Stimulated activated CD8-positive, alpha-beta memory T cell treated with anti-CD3 and anti-CD28 coated beads, Interleukin-4, amount 100 ng/mL, for 48 hours (primary cell): ENCODE measurements around the gene GRM1.
"Not testable (repeated sequence)": the region's sequence is repeated elsewhere in the genome, so short reads cannot be mapped to it uniquely, and the experiment has no call there.

Source experiments
- DNase-seq: peaks from one replicate; pipeline ENCODE4 v3.0.0-alpha.2; 2020

The GRM1 gene

DNA sequence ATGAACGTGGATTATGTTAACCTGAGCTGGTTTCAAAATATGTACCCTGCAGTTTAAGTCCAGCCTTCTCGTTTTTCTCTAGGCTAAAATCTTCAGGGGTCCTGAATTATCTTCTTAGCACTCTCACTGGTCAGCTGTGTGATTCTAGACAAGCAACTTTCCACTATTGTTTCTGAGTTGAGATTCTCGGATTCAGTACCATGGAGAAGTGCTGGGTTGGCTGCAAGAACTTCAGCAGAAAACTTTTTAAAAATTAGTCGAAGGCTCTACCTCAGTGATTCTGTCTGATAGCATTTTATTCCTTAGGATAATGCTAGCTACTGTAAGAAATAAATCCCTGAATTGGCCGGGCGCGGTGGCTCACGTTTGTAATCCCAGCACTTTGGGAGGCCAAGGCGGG, 173.7 kb downstream of the GRM1 start:
- DNase-seq = no peak

DNA sequence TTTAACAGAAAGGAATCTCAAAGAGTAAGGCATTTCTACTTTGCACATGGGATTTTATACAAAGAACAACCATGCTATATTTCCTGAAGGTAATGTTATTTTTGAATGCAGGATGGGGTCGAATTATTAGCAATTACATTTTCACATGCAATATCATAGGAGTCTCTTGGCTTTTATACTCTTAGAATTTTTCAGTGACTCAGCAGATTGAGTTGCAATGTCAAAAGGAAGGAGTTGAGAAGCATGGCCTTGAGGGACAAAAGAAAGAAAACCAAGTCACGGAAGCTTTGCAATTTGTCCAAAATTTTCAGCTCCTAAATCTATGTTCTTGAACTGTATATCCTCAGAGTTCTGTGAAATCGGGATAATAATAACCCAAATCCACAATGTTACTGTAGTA, 181.1 kb downstream of the GRM1 start:
- no peak for DNase-seq

DNA sequence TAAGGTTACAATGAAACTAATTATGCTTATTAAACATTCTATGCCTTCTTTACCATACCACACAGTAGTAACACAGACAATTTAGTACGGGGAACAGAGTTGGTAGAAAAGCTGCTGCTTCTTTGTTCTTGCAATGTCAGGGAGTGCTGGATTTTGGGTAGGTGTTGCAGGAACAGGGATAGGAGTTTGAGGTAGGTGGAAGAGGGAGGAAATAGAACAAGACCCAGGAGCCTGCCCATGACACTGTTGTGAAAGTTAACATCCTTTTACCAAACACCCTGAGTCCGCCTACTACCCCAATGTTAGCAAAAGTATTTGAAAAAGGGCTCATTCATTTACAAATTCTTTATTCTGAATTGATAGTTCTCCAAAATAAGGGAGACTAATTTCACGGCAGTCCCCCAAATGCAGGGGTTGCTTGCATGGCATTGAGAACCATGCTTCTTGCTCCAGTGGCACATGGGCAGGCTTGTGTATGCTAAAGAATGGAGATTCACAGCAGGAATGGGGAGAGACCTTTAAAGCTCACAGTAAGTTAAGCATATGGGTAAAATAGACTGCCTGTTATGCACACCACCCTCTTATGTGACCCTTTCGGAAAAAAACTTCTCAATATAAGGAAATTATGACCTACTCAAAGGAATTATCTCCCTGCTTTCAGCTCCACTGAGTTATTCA, 181.7 kb downstream of the GRM1 start:
- no peak for DNase-seq

DNA sequence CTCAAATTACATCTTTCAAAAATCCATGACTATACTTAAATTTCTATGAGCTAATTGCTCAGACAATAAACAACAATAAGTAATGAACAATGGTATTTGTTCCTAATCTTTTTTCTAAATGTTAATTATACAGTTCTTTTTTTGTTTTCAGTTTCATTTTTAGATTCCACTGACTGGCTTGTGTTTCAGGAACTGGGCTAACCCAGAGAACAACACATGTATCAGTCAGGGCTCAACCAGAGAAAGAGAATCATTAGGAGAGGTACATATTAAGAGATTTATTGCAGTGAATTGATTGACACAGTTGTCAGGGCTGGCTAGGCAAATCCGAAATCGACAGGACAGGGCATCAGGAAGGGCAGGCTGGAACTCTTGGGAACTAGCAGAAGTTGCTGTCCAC, 182.8 kb downstream of the GRM1 start:
- DNase-seq = no peak

DNA sequence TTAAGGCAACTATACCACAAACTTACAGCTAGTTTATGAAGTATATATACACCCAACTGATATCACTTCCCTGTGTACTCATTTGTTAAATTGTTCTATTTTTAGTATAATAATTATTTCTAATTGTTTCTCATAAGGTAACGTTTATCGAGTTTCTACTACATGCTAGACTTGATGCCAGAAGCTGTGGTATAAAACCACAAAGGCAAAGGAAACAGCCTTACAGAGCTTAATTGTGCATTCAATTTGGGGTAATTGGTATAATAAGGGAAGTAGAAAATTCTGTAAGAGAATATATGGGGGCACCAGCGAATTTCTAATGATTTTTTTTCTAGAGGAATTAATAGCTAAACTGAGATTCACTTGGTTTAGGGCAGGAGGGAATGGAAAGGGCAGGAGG, 183.9 kb downstream of the GRM1 start:
- DNase-seq = no peak

DNA sequence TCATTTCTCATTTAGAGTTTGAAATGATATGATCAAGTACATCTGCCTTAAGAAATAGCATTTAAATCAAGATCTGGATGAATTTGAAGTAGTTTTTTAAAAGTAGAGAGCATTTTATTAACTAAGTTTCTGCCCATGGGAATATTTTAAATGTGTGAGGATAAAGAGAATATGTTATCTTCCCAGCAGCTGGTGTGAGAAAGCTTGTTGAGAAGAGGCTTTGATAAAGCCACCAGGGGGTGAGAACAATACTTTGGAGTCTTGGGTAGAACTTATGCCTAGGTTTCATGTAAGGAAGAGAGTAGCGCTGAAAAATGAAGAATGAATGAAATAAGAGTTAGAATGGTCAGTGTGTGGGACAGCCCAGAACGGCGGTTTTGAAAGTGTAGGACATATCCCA, 190.2 kb downstream of the GRM1 start:
- no peak for DNase-seq

DNA sequence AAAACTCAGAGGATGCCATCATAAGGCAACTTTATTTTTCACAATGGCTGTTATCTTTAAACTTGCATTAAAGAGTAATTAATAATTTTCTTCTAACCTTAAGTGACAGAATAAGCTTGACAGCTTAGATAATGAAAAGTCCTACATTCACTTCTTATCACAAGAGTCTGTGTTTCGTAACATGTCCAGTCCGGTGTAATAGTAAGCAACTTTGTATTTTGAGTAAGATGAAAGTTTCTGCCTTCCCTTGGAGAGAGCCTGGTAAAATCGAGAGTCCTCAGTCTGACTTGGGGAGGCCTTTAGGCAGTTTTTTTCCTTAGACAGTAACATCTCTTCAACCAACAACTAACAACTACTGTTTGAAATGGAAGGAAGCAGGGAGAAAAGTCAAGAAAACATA, 195.6 kb downstream of the GRM1 start:
- DNase-seq = no peak

DNA sequence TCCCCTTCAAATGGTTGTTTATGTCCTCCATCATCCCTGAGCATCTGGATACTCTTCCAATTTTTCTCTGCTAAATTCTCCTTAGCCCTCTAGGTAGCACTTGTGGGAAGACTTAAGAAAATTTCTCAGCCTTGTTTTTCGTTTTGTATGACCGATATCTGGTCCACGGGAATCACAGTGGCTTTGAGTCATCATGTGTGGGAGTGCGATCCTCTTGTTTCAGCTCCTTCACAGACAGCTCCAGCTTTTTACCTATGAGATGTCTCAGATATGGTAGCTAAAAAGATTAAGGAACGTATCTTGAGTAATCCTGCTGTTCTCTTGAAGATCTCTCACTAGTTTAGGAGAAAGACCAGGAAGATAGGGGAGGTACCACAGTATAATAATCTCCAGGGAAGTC, 196.1 kb downstream of the GRM1 start:
- no peak for DNase-seq

DNA sequence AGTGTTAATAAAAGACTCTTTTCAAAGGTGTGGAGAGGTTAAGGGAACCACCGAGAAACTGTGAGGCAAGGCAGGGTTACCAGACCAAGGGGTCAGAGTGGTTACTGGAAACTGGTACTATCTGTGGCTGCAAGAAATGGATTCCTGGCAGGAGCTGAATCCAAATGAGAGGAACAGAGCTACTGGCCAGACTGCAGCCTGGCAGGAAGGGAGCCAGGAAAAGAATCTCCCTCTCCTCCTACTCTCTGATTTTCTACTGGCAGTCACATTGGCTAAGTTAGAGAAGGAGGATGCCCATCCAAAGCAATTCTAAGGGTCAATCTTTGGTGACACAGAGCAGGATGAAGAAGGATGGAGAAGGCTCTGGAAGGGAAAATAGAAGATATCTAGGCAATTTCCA, 211.5 kb downstream of the GRM1 start:
- DNase-seq = no peak

DNA sequence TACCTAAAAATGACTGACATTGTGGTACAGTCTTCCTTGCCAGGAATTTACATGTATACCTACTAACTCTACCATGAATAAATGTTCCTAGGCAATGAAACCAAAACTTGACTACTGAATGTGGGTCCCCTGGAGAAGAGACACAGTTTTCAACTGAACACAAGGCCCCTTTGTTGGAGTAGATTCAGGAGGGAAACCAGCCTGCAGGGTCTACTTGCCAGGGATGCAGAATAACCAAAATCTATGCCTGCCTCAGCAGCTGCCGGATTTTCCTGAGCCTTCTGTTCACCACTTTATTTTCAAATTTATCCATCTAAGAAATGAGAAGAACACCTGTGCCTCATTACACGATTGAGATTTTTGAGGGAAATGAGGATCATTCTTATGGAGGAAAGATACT, 211.9 kb downstream of the GRM1 start:
- no peak for DNase-seq

DNA sequence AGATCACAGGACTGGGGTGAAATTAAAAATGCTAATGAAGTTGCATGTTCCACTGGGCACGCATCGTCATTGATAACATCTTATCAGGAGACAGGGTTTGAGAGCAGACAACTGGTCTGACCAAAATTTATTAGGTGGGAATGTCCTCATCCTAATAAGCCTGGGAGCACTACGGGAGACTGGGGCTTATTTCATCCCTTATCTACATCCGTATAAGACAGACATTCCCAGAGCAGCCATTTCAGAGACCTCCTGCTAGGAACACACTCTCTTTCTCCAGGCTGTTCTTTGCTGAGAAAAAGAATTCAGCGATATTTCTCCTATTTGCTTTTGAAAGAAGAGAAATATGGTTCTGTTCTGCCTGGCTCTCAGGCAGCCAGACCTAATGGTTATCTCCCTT, 214.8 kb downstream of the GRM1 start:
- DNase-seq = not testable (repeated sequence)

DNA sequence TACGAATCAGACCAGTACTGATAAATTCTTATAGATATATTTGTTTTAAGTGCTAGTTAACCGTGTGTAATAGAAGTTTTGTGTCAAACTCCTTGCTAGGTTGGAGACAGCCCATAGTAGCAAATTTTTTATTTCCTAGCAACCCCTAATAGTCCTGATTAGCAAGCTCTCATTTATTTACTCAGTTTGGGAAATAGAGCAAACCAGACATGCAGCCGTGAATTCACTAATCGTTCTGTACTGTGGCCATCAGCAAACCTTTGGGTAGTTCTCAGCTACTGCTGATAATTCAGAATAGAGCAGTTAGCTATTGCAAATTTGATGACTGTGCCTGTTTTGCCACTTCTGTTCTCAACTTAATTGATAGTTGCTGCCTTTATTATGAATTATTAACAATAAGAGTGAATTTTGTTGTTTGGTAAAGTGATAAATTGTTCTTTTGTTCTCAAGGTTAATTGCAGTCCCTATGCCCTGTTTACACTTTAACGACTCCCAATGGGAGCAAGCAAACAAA, 215.8 kb downstream of the GRM1 start:
- DNase-seq = no peak

DNA sequence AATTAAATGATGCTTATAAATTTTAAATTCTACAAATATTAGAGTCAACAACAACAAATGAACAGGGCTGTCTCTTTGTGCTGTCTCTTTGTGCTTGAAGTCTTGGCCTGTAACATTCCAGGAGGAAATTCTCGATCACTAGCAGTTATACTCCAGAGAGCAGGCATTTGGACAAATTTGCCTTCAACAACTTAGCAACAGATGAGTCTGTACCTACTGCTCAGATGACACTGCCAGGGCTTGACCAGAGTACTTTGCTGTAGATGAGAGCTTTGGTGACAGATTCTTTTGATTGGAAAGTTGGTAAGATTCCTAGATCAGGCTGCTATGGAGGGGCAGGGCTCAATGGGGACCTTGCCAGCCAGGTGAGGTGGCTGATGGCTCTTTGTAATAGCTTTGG, 217.2 kb downstream of the GRM1 start:
- DNase-seq = no peak

DNA sequence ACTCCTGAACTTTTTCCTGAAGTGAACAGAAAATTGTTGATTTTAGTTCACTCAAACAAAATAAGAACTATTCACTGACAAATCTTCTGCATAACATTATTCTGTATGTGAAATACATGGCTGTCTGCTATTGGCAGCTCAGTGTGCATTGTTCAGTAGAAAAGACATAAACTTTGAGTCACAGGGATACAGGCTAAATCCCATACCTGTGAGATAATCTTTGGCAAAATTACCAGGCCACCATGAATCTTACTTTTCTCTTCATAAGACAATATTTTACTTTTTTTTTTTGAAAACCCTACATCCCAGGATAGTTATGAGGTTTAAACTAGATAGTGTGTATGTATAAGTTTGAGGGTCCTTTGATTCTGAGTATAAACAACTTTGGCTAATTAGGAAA, 224.8 kb downstream of the GRM1 start:
- DNase-seq = no peak

DNA sequence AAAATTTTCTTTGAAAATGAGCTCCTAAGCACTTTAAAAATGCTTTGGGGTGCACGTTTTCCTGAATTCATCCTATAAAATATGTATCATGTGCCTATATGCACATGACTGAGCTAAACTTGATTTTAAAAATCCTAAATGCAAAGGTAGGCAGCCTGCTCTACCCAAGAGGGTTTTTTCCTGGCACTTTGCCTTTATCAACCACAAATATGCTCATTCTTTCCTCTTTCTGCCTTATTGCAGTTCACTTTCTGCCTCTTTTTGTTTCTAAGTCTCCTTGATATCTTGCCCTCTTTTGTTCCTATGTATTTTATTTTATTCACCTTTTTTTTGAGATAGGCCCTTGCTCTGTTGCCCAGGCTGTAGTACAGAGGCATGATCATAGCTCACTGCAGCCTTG, 229.3 kb downstream of the GRM1 start:
- DNase-seq = no peak

DNA sequence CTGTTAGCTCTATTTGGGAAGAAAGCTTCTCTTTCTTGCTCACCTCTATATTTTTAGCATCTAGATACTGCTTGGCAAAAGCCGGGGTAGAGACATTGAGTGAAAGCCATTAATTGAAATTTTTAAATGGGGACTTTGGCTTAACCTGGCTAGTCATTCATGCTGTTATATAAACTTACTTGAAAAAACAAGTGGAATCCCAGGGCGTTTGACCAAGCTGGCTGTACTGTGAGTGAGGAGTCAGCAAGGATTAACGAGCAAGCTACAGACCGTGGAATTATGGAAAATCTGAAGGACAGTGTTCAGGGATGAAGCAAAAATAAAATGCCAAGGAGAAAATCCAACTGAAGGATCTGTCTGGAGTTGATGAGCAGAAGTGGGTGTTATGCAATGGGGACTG, 232.0 kb downstream of the GRM1 start:
- DNase-seq = no peak

DNA sequence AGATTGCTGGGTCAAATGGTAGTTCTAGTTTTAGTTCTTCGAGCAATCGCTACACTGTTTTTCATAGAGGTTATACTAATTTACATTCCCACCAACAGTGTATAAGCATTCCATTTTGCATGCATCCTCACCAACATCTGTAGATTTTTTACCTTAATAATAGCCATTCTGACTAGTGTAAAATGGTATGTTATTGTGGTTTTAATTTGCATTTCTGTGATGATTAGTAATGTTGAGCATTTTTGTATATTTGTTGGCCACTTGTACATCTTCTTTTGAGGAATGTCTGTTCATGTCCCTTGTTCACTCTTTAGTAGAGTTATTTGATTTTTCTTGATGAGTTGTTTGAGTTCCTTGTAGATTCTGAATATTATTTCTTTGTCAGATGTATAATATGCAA, 236.2 kb downstream of the GRM1 start:
- DNase-seq = no peak

DNA sequence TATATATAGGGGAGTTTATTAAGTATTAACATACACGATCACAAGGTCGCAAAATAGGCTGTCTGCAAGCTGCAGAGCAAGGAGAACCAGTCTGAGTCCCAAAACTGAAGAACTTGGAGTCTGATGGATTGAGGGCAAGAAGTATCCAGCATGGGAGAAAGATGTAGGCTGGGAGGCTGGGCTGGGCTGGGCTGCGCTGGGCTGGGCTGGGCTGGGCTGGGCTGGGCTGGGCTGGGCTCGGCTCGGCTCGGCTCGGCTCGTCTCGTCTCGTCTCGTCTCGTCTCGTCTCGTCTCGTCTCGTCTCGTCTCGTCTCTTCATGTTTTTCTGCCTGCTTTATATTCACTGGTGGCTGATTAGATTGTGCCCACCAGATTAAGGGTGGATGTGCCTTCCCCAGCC, 238.6 kb downstream of the GRM1 start:
- no peak for DNase-seq

DNA sequence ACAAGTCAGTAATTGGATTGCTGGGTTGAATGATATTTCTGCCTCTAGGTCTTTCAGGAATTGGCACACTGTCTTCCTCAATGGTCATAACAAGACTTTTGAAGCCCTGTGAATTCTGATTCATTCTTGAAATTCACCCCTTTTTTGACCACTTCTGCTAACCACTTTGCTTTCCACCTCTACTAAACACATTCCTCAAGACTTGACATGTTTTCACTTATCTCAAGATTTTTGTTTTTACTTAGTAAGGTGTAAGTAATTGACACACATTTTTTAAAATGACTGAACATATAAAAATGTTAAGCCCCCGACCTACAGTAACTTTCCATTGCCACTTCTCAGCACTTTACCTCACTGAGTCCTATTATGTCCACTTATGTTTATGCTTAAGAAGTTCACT, 239.1 kb downstream of the GRM1 start:
- no peak for DNase-seq

DNA sequence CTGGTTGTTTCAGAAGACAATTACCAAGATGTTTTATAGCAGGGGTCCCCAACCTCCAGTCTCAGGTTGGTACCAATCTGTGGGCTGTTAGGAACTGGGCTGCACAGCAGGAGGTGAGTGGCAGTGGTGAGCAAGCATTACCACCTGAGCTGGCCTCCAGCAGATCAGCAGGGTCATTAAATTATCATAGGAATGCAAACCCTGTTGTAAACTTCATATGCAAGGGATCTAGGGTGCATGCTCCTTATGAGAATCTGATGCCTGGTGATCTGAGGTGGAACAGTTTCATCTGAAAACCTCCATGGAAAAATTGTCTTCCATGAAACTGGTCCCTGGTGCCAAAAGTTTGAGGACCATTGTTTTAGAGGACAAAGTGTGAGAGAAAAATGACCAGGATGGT, 240.6 kb downstream of the GRM1 start:
- no peak for DNase-seq

DNA sequence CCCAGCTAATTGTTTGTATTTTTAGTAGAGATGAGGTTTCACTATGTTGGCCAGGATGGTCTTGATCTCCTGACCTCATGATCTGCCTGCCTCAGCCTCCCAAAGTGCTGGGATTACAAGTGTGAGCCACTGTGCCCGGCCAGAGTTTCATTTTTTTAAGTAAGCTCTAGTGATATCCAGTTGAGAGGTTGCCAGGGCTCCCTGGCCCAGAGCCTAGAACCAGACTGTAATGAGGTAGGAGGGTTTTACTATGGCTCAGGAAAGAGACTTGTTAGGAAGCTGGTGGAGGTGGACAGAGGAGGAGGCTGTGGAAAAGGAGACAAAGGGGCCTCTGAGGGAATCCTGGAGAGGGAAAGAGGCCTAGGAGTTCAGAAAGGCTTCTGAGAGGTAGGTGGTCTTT, 242.3 kb downstream of the GRM1 start:
- not testable (repeated sequence) for DNase-seq

DNA sequence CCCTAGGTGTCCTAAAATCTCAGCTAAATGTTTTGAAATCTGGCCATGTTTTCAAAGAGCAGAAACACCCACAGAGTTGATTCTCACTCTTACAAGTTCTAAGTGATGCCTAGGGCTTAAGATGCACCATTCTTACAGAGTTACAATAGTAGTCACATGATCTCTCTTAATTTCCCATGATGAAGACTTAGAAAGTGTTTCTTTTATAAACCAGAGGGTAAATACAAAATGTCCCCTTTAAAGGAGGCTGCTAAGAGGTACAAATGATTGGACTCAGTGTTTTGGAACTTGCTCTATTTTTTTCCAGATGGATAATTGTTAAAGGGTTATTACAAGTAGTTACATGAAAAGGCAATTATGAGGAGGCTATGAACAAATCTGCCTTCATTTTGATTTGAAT, 244.6 kb downstream of the GRM1 start:
- no peak for DNase-seq

DNA sequence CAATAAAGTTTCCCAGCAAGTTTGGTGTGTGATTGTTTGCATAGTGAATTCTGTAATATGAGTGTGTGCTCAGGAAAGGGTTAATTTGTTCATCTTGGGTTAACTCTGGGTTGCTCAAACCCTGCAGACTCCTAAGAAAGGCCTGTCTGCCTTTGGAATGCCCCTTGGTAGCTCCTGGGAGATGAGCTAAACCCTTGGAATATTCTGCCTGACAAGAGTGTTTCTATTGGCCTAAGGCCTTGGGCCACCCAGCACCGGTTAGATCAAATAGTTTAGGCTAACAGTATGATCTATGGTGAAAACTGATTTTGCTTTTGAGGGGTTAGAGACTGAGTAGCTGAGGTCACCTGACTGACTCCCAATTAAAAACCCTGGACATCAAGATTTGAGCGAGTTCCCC, 248.3 kb downstream of the GRM1 start:
- no peak for DNase-seq

DNA sequence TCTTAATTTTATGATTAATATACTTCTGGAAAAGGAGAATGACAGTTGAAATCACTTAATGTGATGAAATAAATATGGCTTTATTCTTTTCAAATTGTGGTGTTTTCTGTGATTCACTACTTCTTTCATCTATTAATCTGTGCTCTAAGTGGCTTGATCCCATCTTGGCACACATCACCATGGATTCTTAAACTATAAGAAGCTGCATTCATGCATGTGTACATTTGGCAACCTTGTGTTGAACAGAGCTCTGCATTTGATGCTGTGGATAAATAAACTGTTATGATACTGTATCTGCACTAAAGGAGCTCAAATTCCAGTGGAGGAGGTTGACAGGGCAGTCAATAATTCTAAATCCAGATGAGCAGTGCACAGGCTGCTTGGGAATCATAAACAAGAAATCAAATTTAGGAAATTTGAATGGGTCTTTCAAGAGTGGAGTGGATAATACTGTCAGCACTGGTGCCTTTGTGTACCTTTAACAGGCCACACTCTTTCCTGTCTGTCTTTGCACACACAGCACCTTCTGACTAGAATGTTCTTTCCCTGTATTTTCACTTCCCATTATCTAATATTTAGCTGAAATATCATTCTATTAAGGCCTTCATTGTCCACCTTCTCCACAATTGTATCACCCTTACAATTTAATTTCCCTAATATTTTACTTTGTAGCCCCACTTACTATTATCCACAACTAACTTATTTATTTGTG, 252.9 kb downstream of the GRM1 start:
- DNase-seq = no peak

DNA sequence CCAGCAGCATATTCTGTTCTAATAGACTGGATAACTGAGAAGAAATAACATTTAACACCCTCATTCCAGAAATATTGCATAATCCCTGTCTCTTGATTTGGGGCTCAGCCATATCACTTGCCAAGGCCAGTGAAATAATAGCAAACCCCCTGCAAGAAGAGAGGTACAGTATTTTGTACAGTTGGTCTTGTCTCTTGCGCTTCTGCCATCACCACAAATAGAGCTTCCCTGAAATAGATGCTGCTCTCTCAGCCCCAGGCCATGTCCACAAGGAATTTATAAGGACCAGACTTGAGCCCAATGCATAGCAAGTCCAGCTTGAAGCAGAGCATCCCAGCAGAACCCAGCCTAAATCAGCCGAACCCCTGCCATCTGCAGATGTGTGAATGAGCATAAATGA, 254.0 kb downstream of the GRM1 start:
- DNase-seq = no peak
